Keratinocyte (primary cell): Measurements from ENCODE around the gene ZNF460. TPM values are rescaled to one million over a fixed set of nuclear protein-coding genes. Genes with fewer than 3 reads are reported as not detected.

Experiments
- DNase-seq: peaks from one replicate; pipeline ENCODE4 v3.0.0-alpha.2; 2011; ENCODE audit warnings: low read depth, missing footprints, low spot score
- FAIRE-seq: peaks from 2 replicates; lab custom pipeline; 2011; peaks lifted over from hg19 to GRCh38; lab: Jason Lieb, UNC
- H2AFZ ChIP-seq: 2 replicates; pipeline ENCODE4 v1.6.0; 2012; ENCODE audit warnings: low read length, control low read depth, inconsistent platforms; ENCODE audit not compliant: control insufficient read depth
- H3K27ac ChIP-seq: 2 replicates; pipeline ENCODE4 v1.5.1; 2011; ENCODE audit warnings: low read length; ENCODE audit not compliant: control insufficient read depth, insufficient read depth
- H3K27me3 ChIP-seq: 3 replicates; pipeline ENCODE4 v1.6.0; 2011; ENCODE audit warnings: low read length; ENCODE audit not compliant: control insufficient read depth, insufficient read depth; ENCODE audit errors: extremely low read depth
- H3K36me3 ChIP-seq, 2 experiments: 2 replicates in 1 of 2; 3 replicates in 1 of 2; pipeline ENCODE4 v1.5.1; 2011; ENCODE audit warnings: low read length in 2 of 2, mild to moderate bottlenecking in 1 of 2; ENCODE audit not compliant: control insufficient read depth in 2 of 2, insufficient read depth in 2 of 2; ENCODE audit errors: extremely low read depth in 1 of 2
- H3K4me1 ChIP-seq: 3 replicates; pipeline ENCODE4 v1.5.1; 2011; ENCODE audit warnings: low read length; ENCODE audit not compliant: control insufficient read depth, insufficient read depth; ENCODE audit errors: extremely low read depth
- H3K4me2 ChIP-seq: 3 replicates; pipeline ENCODE4 v1.6.0; 2011; ENCODE audit warnings: low read depth, low read length; ENCODE audit not compliant: control insufficient read depth, insufficient read depth; ENCODE audit errors: extremely low read depth
- H3K4me3 ChIP-seq, 3 experiments: fragments of 200-600 bp in 1 of 3; sonication (generic) in 1 of 3; 2 replicates in 2 of 3; 3 replicates in 1 of 3; pipeline ENCODE4 v1.5.1; 2011 to 2016; ENCODE audit warnings: low read length in 3 of 3, mild to moderate bottlenecking in 3 of 3, control low read depth in 2 of 3, inconsistent platforms in 1 of 3, low read depth in 1 of 3, mixed read lengths in 1 of 3, mixed run types in 1 of 3, moderate library complexity in 1 of 3; ENCODE audit not compliant: control insufficient read depth in 2 of 3, insufficient read depth in 2 of 3; ENCODE audit errors: extremely low read depth in 1 of 3
- H3K79me2 ChIP-seq: 2 replicates; pipeline ENCODE4 v1.6.0; 2012; ENCODE audit warnings: low read length; ENCODE audit not compliant: control insufficient read depth, insufficient read depth
- H3K9ac ChIP-seq: 3 replicates; pipeline ENCODE4 v1.6.0; 2011; ENCODE audit warnings: low read length; ENCODE audit not compliant: control insufficient read depth, insufficient read depth; ENCODE audit errors: extremely low read depth
- H3K9me1 ChIP-seq: 3 replicates; pipeline ENCODE4 v1.6.0; 2011; ENCODE audit warnings: low read length; ENCODE audit not compliant: control insufficient read depth, insufficient read depth; ENCODE audit errors: extremely low read depth
- H3K9me3 ChIP-seq: 2 replicates; pipeline ENCODE4 v1.5.1; 2012; ENCODE audit warnings: low read depth, low read length; ENCODE audit not compliant: control insufficient read depth
- H4K20me1 ChIP-seq: 3 replicates; pipeline ENCODE4 v1.6.0; 2011; ENCODE audit warnings: low read length; ENCODE audit not compliant: control insufficient read depth, insufficient read depth; ENCODE audit errors: extremely low read depth
- CTCF ChIP-seq, 3 experiments: IDR thresholded peaks in 1 of 3; conservative IDR thresholded peaks in 1 of 3; optimal IDR thresholded peaks in 1 of 3; 2 replicates in 2 of 3; 3 replicates in 1 of 3; pipeline versions ENCODE3 to v1.5.1; 2011; ENCODE audit warnings: low read length in 3 of 3, mild to moderate bottlenecking in 3 of 3, moderate library complexity in 2 of 3, control low read depth in 1 of 3, inconsistent platforms in 1 of 3; ENCODE audit not compliant: insufficient read depth in 2 of 3; ENCODE audit errors: extremely low read depth in 1 of 3
- EZH2 ChIP-seq: IDR thresholded peaks from one replicate; pipeline ENCODE4 v1.6.1; 2012; ENCODE audit warnings: inconsistent platforms, mild to moderate bottlenecking, low read length, moderate library complexity
- dilution Hi-C: fragments of 300-500 bp; cut with MboI; formaldehyde crosslinking; loops from one replicate; pipeline ENCODE4 v1.7.0; 2020; ENCODE audit warnings: low sequenced_read_pairs; ENCODE audit not compliant: extremely low pct_ligation_motif_present
- polyA plus RNA-seq, 5 experiments: library from polyadenylated mRNA; depleted of rRNA in 3 of 5; stranded (reverse) in 3 of 5; stranded (forward) in 1 of 5; unstranded in 1 of 5; fragments of >200 nt; gene quantifications; 1 replicate in 1 of 5; 2 replicates in 3 of 5; 3 replicates in 1 of 5; pipeline versions ENCODE4 v1.2.1 to v1.2.3, GENCODE V29; 2011 to 2012; ENCODE audit warnings: missing spikeins in 2 of 5, low read depth in 1 of 5, low replicate concordance in 1 of 5

ZNF460 gene
- polyA plus RNA-seq, 1 donor (not counting 4 experiments of a cell fraction or from before 2014, with no cell fraction given), result 10.3 TPM

- H3K27ac ChIP-seq, result no peak overlapping the region
- no peak overlapping the region for H3K9ac ChIP-seq
- no peaks in the 10 kb centered on the region for H3K36me3 ChIP-seq
- H4K20me1 ChIP-seq, result no peaks in the 10 kb centered on the region
- no peak overlapping the region for H3K4me3 ChIP-seq
- FAIRE-seq (no peak), DNase-seq (no peak)
- no peak for TF ChIP-seq CTCF (optimal IDR thresholded peaks at IDR 0.05 in 1 of 3, IDR thresholded peaks at IDR 0.05 in 1 of 3, conservative IDR thresholded peaks at IDR 0.05 in 1 of 3; ENCODE audit: extremely low read depth in 1 of 3, insufficient read depth in 2 of 3, low read length in 3 of 3)
- TF ChIP-seq EZH2, result no peak
- no peaks in the 10 kb centered on the region for H3K27me3 ChIP-seq
- H2AFZ ChIP-seq, result no peak overlapping the region
- no peaks in the 10 kb centered on the region for H3K9me1 ChIP-seq
- H3K4me1 ChIP-seq, result no peaks in the 10 kb centered on the region
- dilution Hi-C loops, result no loop called here
- H3K79me2 ChIP-seq, result no peaks in the 10 kb centered on the region
- no peak overlapping the region for H3K4me2 ChIP-seq
- H3K9me3 ChIP-seq, result no peaks in the 10 kb centered on the region
Measured at GRCh38 chr19:57262044-57262443, 18.2 kb upstream of the ZNF460 start.

GRCh38 chr19:57263244-57263741, 17.0 kb upstream of the ZNF460 start:
- Histone ChIP-seq H3K79me2 (no peaks in the 10 kb centered on the region), H3K4me2 (no peak overlapping the region), H3K4me3 (no peak overlapping the region), H3K36me3 (no peaks in the 10 kb centered on the region), H3K27ac (no peak overlapping the region), H2AFZ (no peak overlapping the region), H3K9ac (no peak overlapping the region), H4K20me1 (no peaks in the 10 kb centered on the region), H3K4me1 (no peaks in the 10 kb centered on the region), H3K27me3 (no peaks in the 10 kb centered on the region), H3K9me1 (no peaks in the 10 kb centered on the region), H3K9me3 (no peaks in the 10 kb centered on the region)
- DNase-seq (no peak), FAIRE-seq (no peak)
- dilution Hi-C loops, result no loop called here
- TF ChIP-seq EZH2 (no peak), CTCF (optimal IDR thresholded peaks at IDR 0.05 in 1 of 3, IDR thresholded peaks at IDR 0.05 in 1 of 3, conservative IDR thresholded peaks at IDR 0.05 in 1 of 3; ENCODE audit: extremely low read depth in 1 of 3, insufficient read depth in 2 of 3, low read length in 3 of 3) (no peak)
